ENCODE results near the gene OR2F1.
"Not testable (repeated sequence)": the region's sequence is repeated elsewhere in the genome, so short reads cannot be mapped to it uniquely, and the experiment has no call there.

Gene OR2F1

DNA sequence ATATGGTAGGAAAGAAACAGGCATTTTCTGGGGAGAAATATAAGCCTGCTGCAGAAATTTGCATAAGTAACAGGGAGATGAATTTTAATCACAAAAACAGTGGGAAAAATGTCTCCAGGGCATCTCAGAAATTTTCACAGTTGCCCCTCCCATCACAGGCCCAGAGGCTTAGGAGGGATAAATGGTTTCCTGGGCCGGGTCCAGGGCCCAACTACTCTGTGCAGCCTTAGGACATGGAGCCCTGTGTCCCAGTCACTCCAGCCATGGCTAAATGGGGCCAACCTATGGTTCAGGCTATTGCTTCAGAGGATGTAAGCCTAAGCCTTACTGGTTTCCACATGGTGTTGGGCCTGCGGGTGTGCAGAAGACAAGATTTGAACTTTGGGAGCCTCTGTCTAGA, 54.7 kb downstream of the OR2F1 start:
- no peak for DNase-seq (ENCODE audit: low spot score)

DNA sequence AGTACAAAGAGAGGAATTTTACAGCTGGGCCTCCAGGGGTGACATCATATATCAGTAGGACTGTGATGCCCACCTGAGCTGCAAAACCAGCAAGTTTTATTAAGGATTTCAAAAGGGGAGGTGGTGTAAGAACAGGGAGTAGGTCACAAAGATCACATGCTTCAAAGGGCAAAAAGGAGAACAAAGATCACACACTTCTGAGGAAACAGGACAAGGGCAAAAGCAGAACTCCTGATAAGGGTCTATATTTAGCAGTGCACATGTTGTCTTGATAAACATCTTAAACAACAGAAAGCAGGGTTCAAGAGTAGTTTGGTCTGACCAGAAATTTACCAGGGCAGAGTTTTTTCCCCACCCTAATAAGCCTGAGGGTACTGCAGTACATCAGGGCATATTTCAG, 55.4 kb downstream of the OR2F1 start:
- DNase-seq (ENCODE audit: low spot score): not testable (repeated sequence)

DNA sequence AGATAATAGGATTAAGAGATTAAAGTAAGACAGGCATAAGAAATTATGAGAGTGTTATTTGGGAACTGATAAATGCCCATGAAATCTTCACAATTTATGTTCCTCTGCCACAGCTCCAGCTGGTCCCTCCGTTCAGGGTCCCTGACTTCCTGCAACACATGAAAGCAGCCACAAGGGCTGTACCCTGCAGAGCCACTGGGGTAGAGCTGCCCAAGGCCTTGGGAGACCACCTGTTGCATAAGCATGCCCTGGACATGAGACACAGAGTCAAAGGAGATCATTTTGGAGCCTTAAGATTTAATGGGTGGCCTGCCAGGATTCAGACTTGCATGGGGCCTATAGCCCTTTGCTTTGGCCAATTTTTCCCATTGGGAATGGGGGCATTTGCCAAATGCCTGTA, 56.2 kb downstream of the OR2F1 start:
- DNase-seq (ENCODE audit: low spot score): not testable (repeated sequence)

DNA sequence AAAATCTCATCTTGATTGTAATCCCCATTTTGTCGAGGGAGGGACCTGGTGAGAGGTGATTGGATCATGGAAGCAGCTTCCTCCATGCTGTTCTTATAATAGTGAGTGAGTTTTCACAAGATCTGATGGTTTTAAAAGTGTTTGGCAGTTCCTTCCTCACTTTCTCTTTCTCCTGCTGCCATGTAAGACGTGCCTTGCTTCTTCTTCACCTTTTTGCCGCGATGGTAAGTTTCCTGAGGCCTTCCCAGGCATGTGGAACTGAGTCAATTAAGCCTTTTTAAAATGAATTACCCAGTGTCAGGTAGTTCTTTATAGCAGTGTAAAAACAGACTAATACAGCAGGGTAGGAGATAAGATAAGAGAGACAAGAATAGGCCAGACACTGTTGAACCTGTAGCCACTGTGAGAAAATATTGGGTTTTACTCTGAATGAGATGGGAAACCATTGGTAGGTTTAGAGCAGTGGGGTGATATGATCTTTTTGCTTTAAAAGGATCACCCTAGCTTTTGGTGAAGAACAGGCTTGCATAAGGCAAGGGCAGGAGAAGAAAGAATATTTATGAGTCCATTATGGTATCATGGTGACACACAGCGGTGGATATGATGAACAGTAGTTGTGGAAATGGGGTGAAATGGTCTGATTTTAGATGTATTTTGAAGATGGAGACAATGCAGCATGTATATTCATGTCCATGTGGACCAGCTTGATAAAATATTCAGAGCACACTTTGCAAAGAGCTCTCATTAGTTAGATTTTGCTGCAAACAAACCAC, 57.0 kb downstream of the OR2F1 start:
- DNase-seq (ENCODE audit: low spot score): no peak

Measured in COLO829 (cell line).